ENCODE measurements around the gene IL22RA1.

The IL22RA1 gene, protein sequence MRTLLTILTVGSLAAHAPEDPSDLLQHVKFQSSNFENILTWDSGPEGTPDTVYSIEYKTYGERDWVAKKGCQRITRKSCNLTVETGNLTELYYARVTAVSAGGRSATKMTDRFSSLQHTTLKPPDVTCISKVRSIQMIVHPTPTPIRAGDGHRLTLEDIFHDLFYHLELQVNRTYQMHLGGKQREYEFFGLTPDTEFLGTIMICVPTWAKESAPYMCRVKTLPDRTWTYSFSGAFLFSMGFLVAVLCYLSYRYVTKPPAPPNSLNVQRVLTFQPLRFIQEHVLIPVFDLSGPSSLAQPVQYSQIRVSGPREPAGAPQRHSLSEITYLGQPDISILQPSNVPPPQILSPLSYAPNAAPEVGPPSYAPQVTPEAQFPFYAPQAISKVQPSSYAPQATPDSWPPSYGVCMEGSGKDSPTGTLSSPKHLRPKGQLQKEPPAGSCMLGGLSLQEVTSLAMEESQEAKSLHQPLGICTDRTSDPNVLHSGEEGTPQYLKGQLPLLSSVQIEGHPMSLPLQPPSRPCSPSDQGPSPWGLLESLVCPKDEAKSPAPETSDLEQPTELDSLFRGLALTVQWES

DNA sequence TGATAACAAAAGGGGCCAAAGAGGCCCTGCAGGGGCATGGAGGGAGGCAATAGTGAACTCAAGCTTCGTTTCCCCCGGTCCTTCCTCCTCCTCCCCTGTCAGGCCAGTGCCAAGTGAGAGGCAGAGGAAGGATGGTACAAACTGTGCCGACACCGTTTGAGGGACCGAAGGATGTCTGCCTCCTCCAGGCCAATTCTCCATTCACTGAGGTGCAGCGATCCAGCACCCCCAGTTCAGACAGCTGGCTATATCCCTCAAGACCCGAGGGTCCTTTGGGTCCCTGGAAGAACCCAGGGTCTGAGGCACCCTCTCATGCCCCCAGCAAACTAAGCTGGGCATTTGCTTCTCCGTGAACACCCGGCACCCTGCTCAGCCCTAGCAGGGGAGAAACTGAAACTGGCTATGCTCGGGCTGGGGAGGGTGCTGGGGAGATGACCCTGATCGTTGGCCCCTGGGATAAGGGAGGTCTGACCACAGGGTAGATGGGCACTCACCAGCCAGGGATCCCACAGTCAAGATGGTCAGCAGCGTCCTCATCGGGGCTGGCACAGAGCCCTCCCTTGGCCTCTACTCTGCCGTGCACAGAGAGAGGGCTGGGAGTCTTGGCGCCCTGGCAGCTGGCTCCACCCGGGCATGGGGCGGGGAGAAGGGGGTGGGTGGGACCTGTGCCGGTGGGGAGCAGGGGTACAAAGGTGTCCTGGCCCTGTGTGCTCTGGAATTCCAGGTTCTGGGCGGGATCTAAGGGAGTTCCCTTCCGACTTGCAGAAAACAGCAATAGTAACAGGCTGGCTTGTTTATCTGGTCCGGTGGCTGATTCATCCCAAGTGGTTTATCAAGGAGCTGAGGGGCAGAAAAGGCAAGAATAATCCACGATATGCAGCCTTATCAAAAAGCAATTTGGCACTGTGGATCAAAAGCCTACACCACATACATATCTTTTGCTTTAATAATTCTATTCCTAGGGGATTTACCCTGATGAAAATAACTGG, at the start of gene IL22RA1:
IL22RA1 (minus strand) TSS at position 595 of the 989 bp plus-strand sequence; CDS start at position 537, 58 bp downstream.
- peak; percentile 52 for DNase-seq (ENCODE audit: low spot score)

DNA sequence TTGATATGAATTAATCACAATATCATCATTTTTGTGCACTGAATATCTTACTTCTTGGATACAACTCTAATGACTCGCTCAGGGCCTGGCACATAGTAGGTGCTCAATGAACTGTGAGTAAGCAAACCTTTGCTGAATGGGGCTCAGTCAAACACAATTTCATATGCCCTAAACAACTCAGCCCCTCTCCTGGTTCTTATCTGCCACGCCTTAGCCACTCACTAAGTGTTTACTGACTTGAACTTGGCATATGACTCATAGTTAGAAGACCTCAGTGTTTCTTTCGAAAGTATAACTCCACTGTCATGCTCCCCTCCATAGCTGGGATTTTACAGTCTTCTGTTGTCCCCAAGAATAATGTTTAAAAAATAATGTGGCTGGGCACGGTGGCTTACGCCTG, 48.9 kb upstream of the IL22RA1 start:
- DNase-seq (ENCODE audit: low spot score): no peak

DNA sequence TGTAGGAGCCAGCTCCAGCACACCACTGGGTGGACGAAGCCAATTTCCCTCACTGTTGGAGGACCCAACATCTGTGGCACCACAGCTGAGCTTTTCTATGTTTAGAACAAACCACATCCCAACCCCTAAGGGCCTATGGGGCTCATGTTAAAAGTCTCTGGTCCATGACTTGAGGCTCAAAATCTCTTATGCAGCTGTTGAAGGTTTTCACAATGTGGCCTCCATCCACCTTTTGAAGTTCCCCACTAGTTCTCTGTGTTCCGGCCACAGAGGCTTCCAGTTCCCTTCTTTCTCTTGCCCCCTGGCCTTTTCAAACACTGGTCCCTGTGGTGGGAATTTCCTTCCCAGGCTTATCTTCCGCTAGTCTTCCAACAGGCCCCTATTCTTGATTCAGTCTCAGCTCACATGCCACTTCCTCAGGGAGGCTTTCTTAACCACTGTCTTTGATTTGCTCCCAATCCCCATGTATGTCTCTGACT, 48.1 kb upstream of the IL22RA1 start:
- DNase-seq (ENCODE audit: low spot score): no peak

DNA sequence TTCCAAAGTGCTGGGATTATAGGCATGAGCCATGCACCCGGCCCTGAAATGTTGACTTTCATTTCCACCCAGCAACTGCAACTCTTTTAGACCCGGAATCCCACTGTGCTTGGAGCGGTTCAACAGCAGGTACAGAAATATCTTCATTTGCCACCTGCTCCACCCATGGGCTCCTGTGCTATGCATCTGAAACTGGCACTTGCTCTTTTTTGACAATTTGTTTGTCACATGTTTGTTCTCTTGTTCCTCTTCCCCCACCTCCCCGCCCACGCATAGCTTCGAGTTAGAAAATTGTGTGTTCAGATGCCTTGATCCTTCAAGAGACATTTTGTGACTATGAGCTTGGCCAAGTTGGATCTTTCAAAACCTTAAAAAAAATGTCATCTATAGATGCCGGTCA, 46.6 kb upstream of the IL22RA1 start:
- no peak for DNase-seq (ENCODE audit: low spot score)

DNA sequence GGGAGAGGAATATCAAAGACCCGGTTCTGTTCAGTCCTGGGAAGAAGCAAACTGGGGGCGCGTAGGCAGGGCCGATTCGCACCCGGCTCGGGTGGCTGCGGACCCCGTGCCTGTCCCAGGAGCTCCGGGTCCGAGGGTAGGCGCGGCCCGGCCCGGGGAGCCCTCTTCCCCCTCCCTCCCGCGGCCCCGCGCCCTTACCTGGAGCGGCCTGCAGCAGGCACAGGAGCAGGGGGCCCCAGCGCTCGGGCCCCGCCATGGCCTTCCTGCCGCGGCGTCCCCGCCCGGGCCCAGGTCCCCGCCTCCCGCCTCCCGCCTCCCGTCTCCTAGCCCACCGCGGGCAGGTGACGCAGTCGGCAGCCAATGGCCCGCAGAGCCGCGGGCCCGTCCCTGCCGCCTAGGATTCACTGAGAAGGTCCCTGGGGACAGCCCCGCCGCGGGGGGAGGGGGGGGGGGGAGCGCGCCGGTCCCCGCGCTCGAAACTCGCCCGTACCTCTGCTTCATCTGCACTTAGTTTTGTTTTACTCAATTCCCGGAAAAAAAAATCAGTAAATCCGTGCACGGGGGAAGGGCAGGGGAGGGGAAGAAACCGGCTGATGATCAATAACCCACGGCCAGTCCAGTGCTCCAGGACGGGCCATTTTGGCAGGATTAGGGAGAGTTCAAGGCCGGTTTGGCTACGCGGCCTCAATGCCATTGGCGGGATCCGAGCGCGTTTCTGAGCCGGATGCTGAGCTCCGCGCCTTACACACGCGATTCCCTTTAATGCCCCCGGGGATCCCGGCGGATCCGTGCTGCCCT, 44.3 kb upstream of the IL22RA1 start, which contains the start of gene IFNLR1:
IFNLR1 (minus strand) TSS at position 297 of the 798 bp plus-strand sequence; CDS start at position 256, 41 bp downstream.
- DNase-seq (ENCODE audit: low spot score): peak; percentile 50

DNA sequence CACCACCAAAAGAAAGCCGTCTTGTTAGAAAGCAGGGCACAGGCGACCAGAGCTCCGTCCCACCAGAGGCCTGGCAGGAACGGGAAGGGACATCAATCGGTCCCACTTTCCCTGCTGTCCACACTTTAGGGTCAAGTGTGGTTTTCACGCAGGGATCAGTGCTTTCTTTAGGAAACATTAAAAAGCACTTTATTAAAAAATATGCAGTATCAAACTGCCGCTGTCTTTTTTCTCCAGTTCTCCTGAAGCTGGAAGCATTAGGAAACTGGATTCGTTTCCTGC, 43.7 kb upstream of the IL22RA1 start:
- no peak for DNase-seq (ENCODE audit: low spot score)

DNA sequence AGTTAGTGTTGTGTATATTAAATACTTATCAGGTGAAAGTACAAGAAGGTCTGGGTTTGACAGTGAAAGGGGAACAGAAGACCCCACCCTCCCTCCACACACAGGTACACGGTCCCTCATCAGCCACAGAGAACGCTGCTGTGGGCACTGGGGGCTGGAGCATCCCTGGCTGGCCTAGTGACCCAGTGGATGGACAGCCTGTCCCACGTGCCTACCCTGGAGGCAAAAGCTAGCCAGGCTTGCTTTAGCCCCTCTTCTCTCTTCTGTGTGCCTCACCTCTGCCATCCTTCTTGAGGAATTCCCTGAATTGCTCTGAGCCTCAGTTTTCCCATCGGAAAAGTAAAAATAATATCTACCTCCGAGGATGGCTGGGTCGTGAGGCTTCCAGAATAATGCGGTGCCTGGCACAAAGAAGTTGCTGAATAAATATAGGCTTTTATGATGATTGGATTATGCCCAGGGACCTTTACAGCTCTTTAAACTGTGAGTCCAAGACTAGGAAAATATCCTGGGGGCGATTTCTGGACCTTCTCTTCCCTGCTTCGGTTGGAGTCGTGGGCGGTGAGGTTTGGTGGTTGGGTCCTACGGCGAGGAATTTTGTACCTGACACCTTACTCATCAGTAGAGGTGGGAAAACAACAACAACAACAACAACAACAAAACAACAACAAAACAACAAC, 43.2 kb upstream of the IL22RA1 start:
- DNase-seq (ENCODE audit: low spot score): no peak

DNA sequence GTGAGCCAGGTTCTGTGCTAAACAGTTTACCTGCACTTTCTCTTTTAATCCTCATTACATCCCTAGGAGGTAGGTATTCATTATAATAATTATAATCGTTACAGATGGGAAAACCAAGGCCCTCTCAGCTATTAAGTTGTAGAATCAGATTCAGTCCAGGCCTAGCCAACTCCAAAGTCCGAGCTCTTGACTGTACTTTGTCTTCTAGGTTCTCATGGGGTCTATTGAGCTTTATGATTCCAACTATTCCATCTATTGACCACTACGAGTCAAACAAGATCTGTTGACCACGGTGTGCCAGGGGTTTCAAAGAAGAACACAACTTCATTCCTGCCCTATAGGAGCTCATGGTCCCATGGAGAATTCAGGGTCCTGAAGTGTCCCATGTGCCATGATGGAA, 42.1 kb upstream of the IL22RA1 start:
- no peak for DNase-seq (ENCODE audit: low spot score)

DNA sequence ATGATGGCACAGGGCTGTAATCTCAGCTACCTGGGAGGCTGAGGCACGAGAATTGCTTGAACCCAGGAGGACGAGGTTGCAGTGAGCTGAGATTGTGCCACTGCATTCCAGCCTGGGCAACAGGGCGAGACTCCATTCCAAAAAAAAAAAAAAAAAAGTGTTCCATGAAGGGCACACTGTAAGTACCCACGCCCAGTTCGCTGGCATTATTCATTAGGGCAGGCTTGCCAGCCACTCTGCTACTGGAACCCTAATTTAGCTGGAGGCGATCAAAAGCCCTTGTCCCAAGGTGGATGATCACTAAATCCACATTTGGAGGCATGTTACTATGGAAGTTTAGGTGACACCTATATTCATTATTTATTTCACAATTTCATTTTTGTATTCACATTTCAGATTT, 39.1 kb upstream of the IL22RA1 start:
- DNase-seq (ENCODE audit: low spot score): no peak

DNA sequence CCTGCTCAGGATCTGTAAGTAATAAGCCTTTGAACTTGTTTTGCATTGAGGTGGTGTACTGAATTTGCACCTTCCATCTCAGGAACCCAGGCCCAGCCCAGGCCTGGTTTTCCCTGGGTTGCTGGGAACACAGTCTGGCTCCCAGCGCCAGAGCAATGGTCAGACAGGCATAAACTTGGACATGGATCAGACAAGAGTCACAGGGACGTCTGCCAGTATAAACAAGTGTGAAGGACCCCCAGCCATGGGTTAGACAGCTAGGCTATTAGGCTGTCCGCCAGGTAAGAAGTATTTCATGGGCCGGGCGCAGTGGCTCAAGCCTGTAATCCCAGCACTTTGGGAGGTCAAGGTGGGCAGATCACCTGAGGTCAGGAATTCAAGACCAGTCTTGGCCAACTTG, 38.7 kb upstream of the IL22RA1 start:
- DNase-seq (ENCODE audit: low spot score): no peak

DNA sequence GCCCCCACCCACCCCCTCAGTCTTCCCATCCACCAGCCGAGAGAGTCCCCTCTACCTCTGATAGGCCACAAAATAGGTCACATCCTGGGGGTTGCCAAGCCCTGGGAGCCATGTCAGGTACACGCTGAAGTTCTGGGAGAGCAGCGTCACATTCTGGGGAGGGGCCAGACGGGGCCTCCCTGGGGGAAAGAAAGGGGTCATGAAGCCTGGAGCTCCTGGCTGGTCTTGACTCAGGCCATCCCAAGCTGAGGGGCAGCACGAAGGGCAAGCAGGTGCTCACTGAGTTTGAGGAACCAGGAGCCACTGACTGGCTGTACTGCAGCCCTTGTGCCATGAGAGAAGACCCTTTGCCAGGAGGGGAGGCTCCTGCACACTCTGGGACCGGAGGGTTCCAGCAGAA, 37.7 kb upstream of the IL22RA1 start:
- DNase-seq (ENCODE audit: low spot score): no peak

DNA sequence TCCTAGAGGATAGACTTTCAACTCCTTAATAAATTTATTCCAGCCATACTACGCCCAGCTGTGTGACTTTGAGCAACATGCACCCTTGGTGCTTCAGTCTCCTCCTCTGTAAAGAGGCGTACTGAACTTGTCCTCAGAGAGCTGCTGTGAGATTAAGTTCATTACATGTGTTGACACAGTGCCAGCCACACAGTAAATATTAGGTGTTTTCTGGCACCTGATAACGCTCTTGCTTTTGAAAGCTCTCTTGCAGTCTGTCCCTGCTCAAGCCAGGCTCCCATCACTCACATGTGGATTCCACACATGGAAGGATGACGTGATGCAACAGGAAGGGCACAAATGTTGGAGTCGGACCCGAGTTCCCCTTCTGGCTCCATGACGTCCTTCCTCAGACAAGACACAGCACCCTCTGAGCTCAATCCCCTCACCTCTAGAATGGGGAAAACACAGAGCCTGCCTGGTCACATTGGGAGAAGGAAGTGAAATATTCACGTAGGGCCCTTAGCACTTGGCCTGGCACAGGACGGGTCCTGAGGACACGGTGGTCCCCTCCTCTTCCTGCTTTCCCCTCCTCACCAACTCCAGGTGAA, 36.4 kb upstream of the IL22RA1 start:
- no peak for DNase-seq (ENCODE audit: low spot score)

DNA sequence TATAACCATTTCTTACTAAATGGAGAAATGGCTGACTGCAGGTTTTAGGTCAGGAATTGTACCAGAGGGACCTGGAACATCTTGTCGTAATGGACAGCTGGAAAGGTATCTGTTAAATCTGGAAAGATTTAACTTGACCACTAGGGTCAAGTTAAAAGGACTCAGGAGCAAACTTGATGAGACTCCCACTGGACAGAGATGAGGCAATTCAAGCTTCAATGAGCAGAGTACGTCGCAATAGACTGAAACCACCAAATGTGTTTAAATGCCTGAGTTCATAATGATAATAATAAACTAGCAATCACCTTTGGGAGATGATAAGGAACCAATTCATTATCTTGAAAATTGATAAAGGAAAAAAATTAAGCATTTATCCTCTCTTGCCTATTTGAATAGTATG, 35.5 kb upstream of the IL22RA1 start:
- DNase-seq (ENCODE audit: low spot score): no peak

DNA sequence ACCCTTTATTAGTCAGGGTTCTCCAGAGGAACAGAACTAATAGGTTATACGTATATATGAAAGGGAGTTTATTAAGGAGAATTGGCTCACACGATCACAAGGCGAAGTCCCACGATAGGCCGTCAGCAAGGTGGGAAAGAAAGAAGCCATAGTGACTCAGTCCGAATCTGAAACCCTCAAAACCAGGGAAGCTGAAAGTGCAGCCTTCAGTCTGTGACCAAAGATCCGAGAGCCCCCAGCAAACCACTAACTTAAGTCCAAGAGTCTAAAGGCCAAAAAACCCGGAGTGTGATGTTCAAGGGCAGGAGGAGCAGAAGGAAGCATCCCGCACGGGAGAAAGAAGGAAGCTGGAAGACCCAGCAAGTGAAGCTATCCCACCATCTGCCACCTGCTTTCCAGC, 34.2 kb upstream of the IL22RA1 start:
- no peak for DNase-seq (ENCODE audit: low spot score)

DNA sequence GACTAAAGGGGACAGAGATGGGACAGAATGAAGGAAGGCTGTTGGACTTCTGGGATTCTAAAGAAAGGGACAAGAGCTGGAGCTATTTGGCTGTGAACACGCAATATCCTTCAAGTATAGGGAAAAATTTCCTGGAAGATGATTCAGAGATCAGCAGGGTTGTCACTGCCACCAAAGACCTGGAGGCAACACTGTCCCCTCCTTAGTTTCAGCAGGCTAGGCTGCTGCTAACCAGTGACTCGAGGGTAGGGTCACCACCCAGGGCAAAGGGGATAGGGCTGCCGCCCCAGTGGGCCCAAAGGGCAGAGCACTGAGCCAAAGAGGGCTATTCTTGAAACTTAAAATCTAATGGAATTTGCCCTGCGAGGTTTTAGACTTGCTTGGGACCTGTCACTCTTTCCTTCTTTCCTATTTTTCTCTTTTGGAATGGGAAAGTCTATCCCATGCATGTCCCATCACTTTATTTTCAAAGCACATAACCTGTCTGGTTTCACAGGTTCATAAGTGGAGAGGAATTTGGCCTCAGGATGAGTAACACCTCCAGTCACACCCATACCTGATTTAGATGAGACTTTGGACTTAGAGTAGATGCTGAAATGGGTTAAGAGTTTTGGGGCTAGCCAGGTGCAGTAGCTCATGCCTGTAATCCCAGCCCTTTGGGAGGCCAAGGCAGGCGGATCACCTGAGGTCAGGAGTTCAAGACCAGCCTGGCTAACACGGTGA, 32.3 kb upstream of the IL22RA1 start:
- peak; percentile 41 for DNase-seq (ENCODE audit: low spot score)

DNA sequence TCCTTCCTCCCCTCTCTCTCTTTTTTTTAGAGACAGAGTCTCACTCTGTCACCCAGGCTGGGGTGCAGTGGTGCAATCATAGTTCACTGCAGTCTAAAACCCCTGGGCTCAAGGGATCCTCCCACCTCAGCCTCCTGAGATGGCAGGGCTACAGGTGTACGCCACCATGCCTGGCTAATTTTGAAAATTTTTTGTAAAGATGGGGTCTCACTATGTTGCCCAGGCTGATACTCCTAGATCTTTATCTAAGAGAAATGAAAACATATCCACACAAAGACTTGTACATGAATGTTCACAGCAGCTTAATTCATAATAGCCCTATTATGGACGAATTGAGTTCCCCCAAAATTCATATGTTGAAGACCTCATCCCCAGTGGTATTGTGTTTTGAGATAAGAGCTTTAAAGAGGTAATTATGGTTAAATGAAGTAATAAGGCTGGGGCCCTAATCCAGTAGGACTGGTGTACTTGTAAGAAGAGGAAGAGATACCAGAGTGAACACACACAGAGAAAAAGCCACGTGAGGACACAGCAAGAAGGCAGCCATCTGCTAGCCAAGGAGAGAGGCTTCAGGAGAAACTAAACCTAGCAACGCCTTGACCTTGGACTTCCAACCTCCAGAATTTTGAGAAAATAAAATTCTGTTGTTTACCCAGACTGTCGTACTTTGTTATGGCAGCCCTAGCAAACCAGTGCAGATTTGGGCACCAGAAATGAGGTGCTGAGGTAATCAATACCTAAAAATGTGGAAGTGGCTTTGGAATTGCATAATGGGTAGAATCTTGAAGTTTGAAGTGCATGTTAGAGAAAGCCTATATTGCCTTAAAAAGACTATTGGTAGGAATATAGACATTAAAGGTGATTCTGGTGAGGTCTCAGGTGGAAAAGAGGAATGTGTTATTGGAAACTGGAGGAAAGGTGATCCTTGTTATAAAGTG, 31.0 kb upstream of the IL22RA1 start:
- no peak for DNase-seq (ENCODE audit: low spot score)

DNA sequence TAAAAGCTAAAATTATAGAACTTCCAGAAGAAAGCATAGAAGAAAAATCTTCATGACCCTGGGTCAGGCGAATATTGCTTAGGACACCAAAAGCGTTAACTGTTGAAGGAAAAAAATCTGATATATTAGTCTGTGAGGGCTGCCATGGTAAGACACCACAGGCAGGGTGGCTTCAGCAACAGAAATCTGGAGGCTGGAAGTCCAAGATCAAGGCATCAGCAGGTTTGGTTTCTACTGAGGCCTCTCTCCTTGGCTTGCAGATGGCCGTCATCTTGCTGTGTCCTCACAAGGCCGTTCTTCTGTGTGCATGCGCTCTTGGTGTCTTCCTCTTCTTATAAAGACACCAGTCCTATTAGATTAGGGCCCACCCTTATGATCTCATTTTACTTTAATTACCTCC, 29.7 kb upstream of the IL22RA1 start:
- no peak for DNase-seq (ENCODE audit: low spot score)

DNA sequence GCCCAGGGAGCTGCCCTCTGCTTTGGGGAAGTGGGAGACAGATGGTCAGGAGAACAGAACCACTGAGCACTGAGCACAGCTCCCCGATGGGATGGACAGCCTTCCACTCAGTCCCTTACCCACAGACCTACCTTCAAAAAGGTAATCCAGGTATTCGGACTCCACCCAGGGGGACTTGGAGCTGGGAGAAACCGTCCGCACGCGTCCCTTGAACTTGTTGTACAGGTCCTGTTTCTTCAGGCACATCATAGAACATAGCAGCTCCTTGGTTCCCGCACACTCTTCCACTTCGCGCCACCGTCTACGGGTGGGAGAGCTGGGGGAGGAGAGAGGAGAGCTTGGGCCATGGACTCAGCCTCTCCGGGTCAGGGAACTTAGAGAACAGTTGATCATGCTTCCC, 26.3 kb upstream of the IL22RA1 start:
- no peak for DNase-seq (ENCODE audit: low spot score)

DNA sequence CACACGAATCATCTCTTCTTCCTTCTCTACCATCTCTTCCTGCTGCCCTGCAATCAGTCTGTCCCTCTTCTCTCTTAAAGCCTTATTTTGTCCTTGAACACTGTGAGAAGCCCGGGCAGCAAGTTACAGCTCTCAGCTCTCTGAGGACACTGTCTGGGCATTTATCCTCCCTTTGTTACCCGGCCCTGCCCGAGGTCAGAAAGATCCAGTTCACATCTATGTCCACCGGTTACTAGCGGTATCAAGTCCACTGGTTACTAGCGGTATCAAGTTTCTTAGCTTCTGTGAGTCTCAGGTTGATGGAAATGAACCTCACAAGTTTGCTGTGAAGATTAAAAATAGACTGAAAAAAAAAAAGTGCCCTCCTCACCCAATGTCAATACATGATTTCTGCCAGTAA, 25.3 kb upstream of the IL22RA1 start:
- DNase-seq (ENCODE audit: low spot score): no peak
